Adipose tissue (tissue), 3 donors: ENCODE data around the gene BOC. TPM values are rescaled to one million over a fixed set of nuclear protein-coding genes. Genes with fewer than 3 reads are reported as not detected.
"Not testable (repeated sequence)": the region's sequence is repeated elsewhere in the genome, so short reads cannot be mapped to it uniquely, and the experiment has no call there.

Experiments used
- H3K27ac ChIP-seq: one replicate; pipeline ENCODE4 v1.5.1; 2013; ENCODE audit warnings: low read depth, low read length
- WGBS, 3 donors: extraction: QIAGEN DNeasy Blood & Tissue Kit; methylation state at CpG; one replicate each; pipeline ENCODE4 v1.1.7; 2013; 5-methylcytosine and 5-hydroxymethylcytosine counted together
- polyA plus RNA-seq, 3 donors: library from polyadenylated mRNA; stranded (reverse); fragments of 200-250 nt; gene quantifications; one replicate each; pipeline ENCODE4 v1.2.3, GENCODE V29; 2013
- donor health status: healthy with polysubstance abuse.
- donor health status: Bipolar disorder and iron deficiency.
- donor health status: healthy.

Gene BOC
- 10 to 100 TPM in 2 of 3 donors, 1 to 10 TPM in 1; 8.9 to 32.3 (median 29.0) TPM for polyA plus RNA-seq

DNA sequence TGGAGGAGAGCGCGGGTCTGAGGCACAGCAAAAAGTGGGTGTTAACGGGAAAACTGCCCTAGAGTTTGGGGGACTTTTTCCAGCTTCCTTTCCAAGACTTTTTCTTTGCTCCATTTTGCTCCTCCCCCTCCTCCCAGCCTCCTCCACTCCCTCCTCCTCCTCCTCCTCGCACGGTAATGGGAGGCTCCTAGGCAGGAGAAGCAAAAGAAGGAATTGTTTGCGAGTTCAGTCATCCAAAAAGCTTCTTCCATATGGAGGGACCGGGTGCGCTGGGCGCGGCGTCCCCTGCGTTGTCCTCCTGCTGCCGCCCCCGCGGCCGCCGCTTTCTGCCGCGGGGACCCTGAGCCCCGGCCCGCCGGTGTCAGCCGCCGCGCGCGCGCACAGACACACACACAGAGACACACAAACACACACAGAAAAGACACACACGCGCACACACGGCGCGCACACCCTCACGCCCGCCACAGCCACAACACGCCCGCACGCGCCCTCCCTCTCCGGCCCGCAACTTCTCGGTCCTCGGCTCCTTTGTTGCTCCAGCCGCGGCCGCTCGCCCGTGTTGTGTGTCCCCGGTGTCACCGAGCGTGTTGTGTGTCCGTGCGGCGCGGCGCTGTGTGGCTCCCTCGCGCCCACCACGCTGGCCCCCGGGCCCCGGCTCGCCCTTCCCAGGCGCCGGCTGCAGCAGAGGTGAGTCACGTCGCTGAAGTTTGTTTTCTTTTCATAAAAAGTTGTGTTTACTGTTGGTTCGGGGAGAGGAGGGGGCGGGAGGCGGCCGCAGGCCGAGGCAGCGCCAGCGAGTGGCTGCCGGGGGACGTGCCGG lies at the start of gene BOC:
Gene BOC (plus strand): TSS at position 228 of the 820 bp plus-strand sequence. CDS start 38,246 bp downstream, outside the sequence.
- H3K27ac ChIP-seq = peak within 1 kb of the TSS; percentile 61
- 0 to 1% (median 1%) methylated on average over 61 to 76 of the region's 76 CpGs for WGBS, 3 donors

DNA sequence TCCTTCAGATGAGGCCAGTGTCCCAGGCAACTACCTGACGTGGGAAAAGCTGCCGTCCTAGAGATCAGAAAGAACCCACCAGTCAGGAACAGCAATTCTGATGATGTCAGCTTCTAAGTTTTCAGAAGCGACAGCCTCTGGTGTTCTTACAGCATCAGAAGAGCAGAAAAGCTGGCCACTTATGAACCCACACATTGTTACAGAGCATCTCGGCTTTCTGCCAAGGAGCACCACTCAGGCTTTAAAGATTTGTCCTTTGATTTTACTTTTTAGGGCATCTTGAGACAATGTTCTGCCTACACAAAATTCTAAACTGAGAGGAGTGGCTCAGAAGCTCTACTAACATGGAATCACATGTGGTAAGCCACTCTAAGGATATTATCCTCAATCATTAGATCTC lies 49.7 kb upstream of the BOC start:
- no peak overlapping the region for H3K27ac ChIP-seq
- 87 to 91% (median 89%) methylated on average over 4 of the region's 4 CpGs for WGBS, 3 donors

DNA sequence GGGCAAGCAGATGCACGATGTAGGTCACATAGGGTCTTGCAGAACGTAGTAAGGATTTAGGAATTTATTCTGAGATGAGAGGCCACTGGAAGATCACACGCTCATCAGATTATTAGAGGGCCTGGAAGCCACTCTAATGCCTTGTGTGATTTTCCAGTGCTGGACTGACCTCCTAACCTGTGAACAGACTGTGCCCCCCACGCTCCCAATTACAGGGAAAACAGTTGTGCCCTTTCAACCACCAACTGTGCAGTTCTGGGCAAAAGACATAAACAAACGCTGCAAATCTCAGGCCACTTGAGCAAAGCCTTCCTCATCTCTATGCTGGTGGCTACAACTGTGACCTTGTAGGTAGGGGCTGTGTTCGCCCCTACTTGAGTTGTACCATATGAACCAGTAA lies 48.2 kb upstream of the BOC start:
- H3K27ac ChIP-seq = no peak overlapping the region
- 91 to 94% (median 92%) methylated on average over 6 of the region's 6 CpGs for WGBS, 3 donors

GRCh38 chr3:113165841-113166240 lies 45.5 kb upstream of the BOC start:
- 61 to 88% (median 63%) methylated on average over 3 of the region's 3 CpGs for WGBS, 3 donors
- H3K27ac ChIP-seq = no peak overlapping the region

GRCh38 chr3:113166357-113166718 lies 45.0 kb upstream of the BOC start:
- no peak overlapping the region for H3K27ac ChIP-seq
- 78 to 91% (median 85%) methylated on average over 1 of the region's 1 CpG for WGBS, 3 donors

- WGBS, 3 donors = 37 to 48% (median 40%) methylated on average over 12 of the region's 12 CpGs
- H3K27ac ChIP-seq = no peak overlapping the region
Measured at GRCh38 chr3:113166719-113167492, 44.5 kb upstream of the BOC start.

DNA sequence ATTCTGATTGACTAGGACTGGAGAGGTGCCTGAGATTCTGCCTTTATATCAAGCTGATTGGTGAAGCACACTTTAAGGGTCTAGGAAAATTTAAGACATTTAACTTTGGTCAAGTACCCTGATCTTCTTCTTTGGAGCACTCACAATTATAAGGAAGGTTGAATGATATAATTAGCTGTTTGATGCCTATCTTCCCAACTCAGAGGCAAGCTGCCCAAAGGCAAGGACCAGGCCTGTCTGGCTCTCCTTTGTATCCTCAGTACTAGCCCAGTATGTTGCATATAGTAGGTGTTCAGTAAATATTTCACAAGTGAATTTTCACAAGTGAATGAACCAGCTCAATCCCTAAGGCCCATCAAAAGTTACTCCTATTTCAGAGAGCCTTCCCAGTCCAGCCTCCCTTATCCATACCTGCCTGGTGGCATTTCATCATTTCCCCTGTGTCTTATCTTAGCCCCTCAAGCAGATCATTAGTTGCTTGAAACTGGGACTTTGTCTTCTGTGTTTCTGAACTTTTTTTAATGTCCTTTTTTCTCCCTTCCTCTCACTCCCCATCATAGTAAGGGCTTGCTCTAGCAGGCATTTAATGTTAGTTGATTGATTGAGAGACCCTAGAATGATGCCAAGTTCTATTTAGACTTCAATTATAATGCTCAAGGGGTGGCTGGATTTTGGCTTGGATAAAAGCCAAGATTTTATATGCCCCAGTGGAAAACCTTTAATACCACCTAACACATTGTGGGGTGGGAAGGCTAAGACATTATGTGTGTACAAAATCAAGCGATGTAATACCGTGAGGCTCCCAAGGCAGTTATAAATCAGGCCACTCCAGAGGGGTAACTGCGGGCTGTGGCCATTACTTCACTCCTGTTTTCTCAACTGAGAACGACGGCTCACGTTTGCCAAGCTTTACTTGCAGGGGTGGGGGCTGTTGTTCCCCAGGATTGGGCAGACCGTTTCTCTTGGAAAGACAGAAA lies 43.2 kb upstream of the BOC start:
- no peak overlapping the region for H3K27ac ChIP-seq
- 59 to 70% (median 67%) methylated on average over 7 of the region's 7 CpGs for WGBS, 3 donors

GRCh38 chr3:113169891-113170452 lies 41.4 kb upstream of the BOC start:
- H3K27ac ChIP-seq = no peak overlapping the region
- WGBS, 3 donors = 74 to 81% (median 78%) methylated on average over 6 of the region's 6 CpGs

- 89 to 96% (median 95%) methylated on average over 7 of the region's 7 CpGs for WGBS, 3 donors
- no peak overlapping the region for H3K27ac ChIP-seq
Measured at GRCh38 chr3:113170771-113171170, 40.6 kb upstream of the BOC start.

DNA sequence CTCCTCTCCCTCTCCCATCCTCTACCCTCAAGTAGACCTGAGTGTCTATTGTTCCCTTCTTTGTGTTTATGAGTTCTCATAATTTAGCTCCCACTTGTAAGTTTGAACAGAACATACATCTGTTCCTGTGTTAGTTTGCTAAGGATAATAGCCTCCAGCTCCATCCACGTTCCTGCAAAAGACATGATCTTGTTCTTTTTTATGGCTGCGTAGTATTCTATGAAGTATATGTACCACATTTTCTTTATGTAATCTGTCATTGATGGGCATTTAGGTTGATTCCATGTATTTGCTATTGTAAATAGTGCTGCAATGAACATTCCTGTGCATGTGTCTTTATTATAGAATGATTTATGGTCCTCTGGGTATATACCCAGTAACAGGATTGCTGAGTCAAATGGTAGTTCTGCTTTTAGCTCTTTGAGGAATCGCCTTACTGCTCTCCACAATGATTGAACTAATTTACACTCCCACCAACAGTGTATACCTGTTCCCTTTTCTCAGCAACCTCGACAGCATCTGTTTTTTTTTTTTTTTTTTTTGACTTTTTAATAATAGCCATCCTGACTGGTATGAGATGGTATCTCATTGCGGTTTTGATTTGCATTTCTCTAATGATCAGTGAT lies 39.6 kb upstream of the BOC start:
- H3K27ac ChIP-seq = not testable (repeated sequence)
- WGBS, 3 donors = 72 to 87% (median 81%) methylated on average over 5 of the region's 5 CpGs

- 86 to 95% (median 88%) methylated on average over 2 of the region's 2 CpGs for WGBS, 3 donors
- H3K27ac ChIP-seq = no peak overlapping the region
Measured at GRCh38 chr3:113173102-113173501, 38.3 kb upstream of the BOC start.

GRCh38 chr3:113174304-113174703 lies 37.1 kb upstream of the BOC start:
- H3K27ac ChIP-seq = no peak overlapping the region
- WGBS, 3 donors = 83 to 92% (median 85%) methylated on average over 1 of the region's 1 CpG

DNA sequence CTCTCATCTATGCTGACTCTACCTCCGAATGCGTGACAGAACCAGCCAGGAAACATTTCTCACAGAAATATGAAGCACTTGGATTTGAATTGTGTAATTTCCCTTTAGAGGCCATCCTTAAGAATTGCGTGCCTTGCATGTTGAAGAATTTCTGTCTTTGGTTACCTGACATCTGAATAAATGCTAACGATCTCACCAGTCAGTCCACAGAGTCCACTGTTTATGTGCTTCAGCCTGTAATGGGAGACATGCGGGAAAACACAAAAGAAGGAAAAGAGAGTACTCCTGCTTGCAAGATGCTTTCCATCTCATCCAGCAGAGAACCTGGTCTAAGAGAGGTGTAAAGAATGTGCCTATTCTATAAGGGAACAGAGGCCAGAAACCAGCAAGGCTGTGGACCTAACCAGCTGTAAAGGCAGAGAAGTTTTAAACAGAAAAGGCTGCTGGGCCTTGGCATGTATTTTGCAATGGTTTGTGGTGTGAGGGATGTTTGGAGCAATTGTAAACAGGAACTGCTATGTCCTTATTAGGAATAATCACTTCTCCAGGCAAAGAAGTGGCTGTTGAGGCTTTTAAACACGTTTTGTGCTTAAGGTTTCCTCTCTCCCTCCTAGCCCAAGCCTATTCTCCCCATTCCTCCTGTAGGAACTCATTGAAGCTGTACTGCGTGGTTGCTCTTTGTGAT lies 36.4 kb upstream of the BOC start:
- whole genome bisulfite sequencing, 3 donors = 48 to 75% (median 55%) methylated on average over 7 of the region's 7 CpGs
- no peak overlapping the region for H3K27ac ChIP-seq

DNA sequence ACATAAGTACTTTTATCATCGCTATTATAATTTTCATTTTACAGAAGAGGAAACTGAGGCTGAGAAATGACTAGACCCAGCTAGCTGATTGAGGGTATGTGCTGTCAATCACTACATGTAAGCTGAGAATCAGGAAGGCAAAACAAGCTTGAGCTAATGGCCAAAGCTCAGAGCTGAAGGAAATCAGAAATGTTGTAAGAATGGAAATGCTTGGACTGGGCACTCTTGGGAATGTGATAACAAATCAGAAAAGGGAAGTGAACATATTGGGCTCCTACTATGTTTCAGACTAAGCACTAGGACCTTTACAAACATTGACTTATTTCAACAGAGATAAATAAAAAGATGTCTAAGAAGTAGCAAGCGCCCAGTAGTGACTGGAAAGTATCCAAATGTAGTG lies 33.8 kb upstream of the BOC start:
- WGBS, 3 donors = 73 to 92% (median 88%) methylated on average over 2 of the region's 2 CpGs
- H3K27ac ChIP-seq = no peak overlapping the region

DNA sequence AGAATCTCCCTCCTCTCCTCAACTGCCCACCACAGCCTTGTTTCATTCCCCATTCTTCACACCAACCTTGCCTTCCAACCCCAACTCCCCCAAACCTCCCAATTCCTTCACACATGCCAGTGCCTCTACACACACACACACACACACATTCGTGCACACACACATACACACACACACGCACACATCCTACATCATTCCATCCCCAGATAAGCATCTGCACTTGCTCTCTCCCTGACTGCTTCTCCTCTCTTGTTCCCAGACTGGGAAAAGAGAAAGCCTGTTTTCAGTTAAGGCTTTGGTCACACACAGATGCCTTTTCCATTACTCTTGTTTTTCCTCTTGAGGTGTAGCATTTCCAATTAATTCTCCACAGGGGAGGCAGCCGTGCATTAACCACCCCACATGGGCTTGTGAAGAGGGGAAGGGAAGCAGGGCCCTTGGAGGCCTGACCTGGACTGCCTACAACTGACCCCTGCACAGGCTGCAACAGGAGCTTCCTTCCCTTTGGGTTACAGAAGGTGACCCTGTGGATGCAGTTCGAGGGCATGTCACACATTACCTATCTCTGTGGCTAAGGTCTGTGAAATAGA lies 32.0 kb upstream of the BOC start:
- no peak overlapping the region for H3K27ac ChIP-seq
- WGBS, 3 donors = 83 to 92% (median 89%) methylated on average over 4 of the region's 4 CpGs

GRCh38 chr3:113183748-113184661 lies 27.4 kb upstream of the BOC start:
- no peak overlapping the region for H3K27ac ChIP-seq
- WGBS, 3 donors = 63 to 87% (median 77%) methylated on average over 13 of the region's 13 CpGs
